Kidney (tissue), 14 donors: Measurements from ENCODE around the gene XPO6. TPM values are rescaled to one million over a fixed set of nuclear protein-coding genes. Genes with fewer than 3 reads are reported as not detected.

Experiments
- DNase-seq, 5 donors: peaks; one replicate each; pipeline ENCODE4 v3.0.0-alpha.2; 2013 to 2020
- FAIRE-seq: peaks from 2 replicates; lab custom pipeline; 2012; peaks lifted over from hg19 to GRCh38; lab: Jason Lieb, UNC
- H3K27ac ChIP-seq, 2 donors: one replicate each; pipeline ENCODE4 v1.7.0; 2013; ENCODE audit warnings: low read depth in 2 of 2, low read length in 2 of 2, inconsistent platforms in 1 of 2
- H3K27me3 ChIP-seq: one replicate; pipeline ENCODE4 v1.7.1; 2013; ENCODE audit warnings: low read length, inconsistent platforms; ENCODE audit not compliant: control insufficient read depth, insufficient read depth
- H3K36me3 ChIP-seq, 3 donors: one replicate each; pipeline versions ENCODE4 v1.7.0 to v1.7.1; 2013; ENCODE audit warnings: low read length in 3 of 3, control low read depth in 1 of 3, inconsistent platforms in 1 of 3; ENCODE audit not compliant: insufficient read depth in 3 of 3, control insufficient read depth in 2 of 3
- H3K4me1 ChIP-seq, 3 donors: one replicate each; pipeline versions ENCODE4 v1.7.0 to v1.7.1; 2013; ENCODE audit warnings: low read length in 3 of 3, inconsistent platforms in 1 of 3, low read depth in 1 of 3; ENCODE audit not compliant: control insufficient read depth in 2 of 3, insufficient read depth in 2 of 3
- H3K4me3 ChIP-seq, 3 donors: one replicate each; pipeline versions ENCODE4 v1.7.0 to v1.8.1; 2013; ENCODE audit warnings: low read length in 3 of 3, control low read depth in 1 of 3, inconsistent platforms in 1 of 3
- H3K9ac ChIP-seq, 3 donors: one replicate each; pipeline versions ENCODE4 v1.7.0 to v1.7.1; 2013; ENCODE audit warnings: low read length in 3 of 3, control low read depth in 1 of 3, inconsistent platforms in 1 of 3
- H3K9me3 ChIP-seq, 3 donors: one replicate each; pipeline versions ENCODE4 v1.7.0 to v1.7.1; 2013; ENCODE audit warnings: low read length in 3 of 3, control low read depth in 1 of 3, inconsistent platforms in 1 of 3; ENCODE audit not compliant: control insufficient read depth in 2 of 3, insufficient read depth in 1 of 3
- intact Hi-C: fragments of 100-400 bp; cut with DNase I; formaldehyde crosslinking; loops from one replicate; pipeline ENCODE4 v1.11.1; 2022
- polyA plus RNA-seq: library from polyadenylated mRNA; stranded (reverse); fragments of 350-450 nt; fragmentation: Illumina TruSeq; extraction: RNeasy Lipid Tissue Mini Kit (QIAGEN cat#74804); gene quantifications from one replicate; pipeline ENCODE4 v1.2.3, GENCODE V29; 2014; ENCODE audit warnings: low read depth, low replicate concordance; ENCODE audit not compliant: insufficient read depth
- total RNA-seq: library from RNA; stranded (reverse); fragmentation: NEBNext Ultra II Directional; extraction: Animal tissue kit (Norgen Biotek cat#: 25700); gene quantifications from one replicate; pipeline ENCODE4 v1.2.1, GENCODE V29; 2021
- TF ChIP-seq, protein P1 (sequence below): IDR thresholded peaks from 3 replicates; pipeline ENCODE4 v1.5.1; 2012; ENCODE audit warnings: mild to moderate bottlenecking, moderate library complexity, borderline replicate concordance; ENCODE audit not compliant: insufficient read depth; ENCODE audit errors: extremely low read depth
- donor health status: control.
- donor health status: control.
- donor health status: control.
- donor health status: control.
- donor health status: control.
- donor health status: DM: yes; HTN: yes; CAD: no.
- donor health status: Normal renal cell carcinoma (clear cell type).

Gene XPO6
- total and polyA plus RNA-seq, 2 donors from 2014 or later: 57.2 to 98.8 TPM

- no peaks in the 10 kb centered on the region for H3K36me3 ChIP-seq
- peaks cover 5% of the 10 kb centered on the region for H3K27me3 ChIP-seq
- TF ChIP-seq, protein P1, sequence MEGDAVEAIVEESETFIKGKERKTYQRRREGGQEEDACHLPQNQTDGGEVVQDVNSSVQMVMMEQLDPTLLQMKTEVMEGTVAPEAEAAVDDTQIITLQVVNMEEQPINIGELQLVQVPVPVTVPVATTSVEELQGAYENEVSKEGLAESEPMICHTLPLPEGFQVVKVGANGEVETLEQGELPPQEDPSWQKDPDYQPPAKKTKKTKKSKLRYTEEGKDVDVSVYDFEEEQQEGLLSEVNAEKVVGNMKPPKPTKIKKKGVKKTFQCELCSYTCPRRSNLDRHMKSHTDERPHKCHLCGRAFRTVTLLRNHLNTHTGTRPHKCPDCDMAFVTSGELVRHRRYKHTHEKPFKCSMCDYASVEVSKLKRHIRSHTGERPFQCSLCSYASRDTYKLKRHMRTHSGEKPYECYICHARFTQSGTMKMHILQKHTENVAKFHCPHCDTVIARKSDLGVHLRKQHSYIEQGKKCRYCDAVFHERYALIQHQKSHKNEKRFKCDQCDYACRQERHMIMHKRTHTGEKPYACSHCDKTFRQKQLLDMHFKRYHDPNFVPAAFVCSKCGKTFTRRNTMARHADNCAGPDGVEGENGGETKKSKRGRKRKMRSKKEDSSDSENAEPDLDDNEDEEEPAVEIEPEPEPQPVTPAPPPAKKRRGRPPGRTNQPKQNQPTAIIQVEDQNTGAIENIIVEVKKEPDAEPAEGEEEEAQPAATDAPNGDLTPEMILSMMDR: no peak
- no peak overlapping the region for H3K9ac ChIP-seq
- H3K27ac ChIP-seq: no peak overlapping the region
- H3K9me3 ChIP-seq: no peaks in the 10 kb centered on the region
- H3K4me3 ChIP-seq: no peak overlapping the region
- intact Hi-C loops: no loop called here
- H3K4me1 ChIP-seq: no peaks in the 10 kb centered on the region
- DNase-seq (peak in 2 of 5 donors; percentile 43 to 60), FAIRE-seq (no peak)
Observed at GRCh38 chr16:28062847-28063521, 148.8 kb downstream of the XPO6 start.

GRCh38 chr16:28062261-28062846 is 149.4 kb downstream of the XPO6 start:
- intact Hi-C loops: no loop called here
- H3K9me3 ChIP-seq: no peaks in the 10 kb centered on the region
- H3K36me3 ChIP-seq: no peaks in the 10 kb centered on the region
- DNase-seq (no peak), FAIRE-seq (no peak)
- no peaks in the 10 kb centered on the region for H3K4me1 ChIP-seq
- TF ChIP-seq, protein P1: no peak
- H3K27ac ChIP-seq: no peak overlapping the region
- no peak overlapping the region for H3K4me3 ChIP-seq
- no peak overlapping the region for H3K9ac ChIP-seq
- peaks cover 5% of the 10 kb centered on the region for H3K27me3 ChIP-seq

DNA sequence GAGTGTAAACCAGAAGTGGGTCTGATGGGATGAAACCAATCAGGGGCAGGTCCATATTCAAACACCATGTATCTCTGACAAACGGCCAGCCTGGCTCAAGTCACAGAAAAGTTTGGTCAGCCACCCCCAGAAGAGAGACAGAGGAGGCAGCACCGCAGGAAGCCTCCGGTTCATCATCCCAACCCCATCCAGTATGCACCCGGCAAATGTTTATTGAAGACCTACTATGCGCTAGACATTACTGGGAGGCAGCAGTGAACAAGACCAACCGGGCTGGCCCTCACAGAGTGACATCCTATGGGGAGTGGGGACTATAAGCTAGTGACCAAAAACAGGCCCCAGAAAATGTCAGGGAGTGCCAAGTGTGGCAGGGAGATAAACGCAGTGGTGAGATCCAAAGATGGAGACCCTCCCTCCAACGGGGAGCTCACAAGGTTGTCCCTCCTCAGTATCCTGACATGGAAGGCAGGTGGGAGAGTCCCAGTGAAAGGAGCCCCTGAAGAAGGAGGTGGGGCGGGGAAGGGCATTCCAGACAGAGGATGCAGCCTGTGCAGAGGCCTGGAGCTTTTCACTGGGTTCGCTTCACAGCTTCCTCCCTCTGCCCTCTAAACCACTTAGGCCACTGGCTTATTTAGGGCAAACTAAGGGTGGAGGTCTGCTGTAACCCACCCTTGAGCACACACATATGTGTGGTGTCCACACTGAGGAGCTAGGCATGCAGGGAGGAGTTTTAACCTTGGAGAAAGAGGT is 150.2 kb downstream of the XPO6 start:
- FAIRE-seq (no peak), DNase-seq (no peak)
- H3K36me3 ChIP-seq: no peaks in the 10 kb centered on the region
- H3K4me1 ChIP-seq: no peaks in the 10 kb centered on the region
- no peak overlapping the region for H3K4me3 ChIP-seq
- no peaks in the 10 kb centered on the region for H3K9me3 ChIP-seq
- peaks cover 5% of the 10 kb centered on the region for H3K27me3 ChIP-seq
- H3K9ac ChIP-seq: no peak overlapping the region
- intact Hi-C loops: no loop called here
- TF ChIP-seq, protein P1: no peak
- no peak overlapping the region for H3K27ac ChIP-seq
